NCI-H526 treated with DMSO at 0.1 percent for 48 hours (cell line): ENCODE data around the gene ANKMY1.

Source experiments
- DNase-seq: peaks from one replicate; lab custom pipeline; 2025; lab: John Stamatoyannopoulos, UW

The ANKMY1 gene

GRCh38 chr2:240581811-240582210 is 24.0 kb upstream of the ANKMY1 start:
- DNase-seq, result no peak

DNA sequence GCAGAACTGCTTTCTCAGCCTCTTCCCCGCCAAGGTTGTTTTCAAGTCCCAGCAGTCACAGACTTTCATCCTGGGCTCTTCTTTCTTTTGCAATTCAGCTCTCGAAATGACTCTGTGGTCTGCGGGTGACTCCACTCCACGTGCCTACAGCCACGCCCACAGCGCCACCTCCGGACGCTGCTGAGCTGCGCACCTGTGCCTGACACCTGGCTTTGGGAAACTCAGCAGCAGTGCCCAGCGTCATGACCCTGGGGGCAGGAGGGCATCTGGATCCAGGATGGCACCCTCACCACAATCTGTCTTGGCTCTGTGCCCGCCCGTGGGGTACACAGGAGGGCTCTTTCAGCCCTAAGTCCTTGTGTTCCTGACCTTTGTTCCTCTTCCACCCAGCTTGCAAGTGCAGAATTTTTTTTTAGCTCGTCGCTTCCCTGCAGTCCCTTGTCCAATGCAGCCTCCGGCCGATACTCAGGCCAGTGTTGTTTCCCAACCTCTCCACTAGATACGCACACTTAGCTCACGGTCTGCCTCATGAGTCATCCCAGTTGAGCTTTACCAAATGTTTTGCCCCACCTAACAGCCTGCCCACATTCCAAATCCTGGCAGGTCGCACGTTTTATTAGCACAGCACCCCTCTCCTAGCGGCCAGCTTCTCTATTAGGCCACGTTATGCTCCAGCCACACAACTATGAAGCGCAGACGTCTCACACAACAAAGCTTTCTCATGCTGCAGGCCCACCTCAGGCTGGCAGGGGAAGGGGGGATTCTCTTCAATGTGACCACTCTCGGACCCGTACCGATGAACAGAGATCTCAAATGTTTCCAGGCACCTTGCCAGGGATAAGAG is 22.2 kb upstream of the ANKMY1 start:
- DNase-seq, result no peak

DNA sequence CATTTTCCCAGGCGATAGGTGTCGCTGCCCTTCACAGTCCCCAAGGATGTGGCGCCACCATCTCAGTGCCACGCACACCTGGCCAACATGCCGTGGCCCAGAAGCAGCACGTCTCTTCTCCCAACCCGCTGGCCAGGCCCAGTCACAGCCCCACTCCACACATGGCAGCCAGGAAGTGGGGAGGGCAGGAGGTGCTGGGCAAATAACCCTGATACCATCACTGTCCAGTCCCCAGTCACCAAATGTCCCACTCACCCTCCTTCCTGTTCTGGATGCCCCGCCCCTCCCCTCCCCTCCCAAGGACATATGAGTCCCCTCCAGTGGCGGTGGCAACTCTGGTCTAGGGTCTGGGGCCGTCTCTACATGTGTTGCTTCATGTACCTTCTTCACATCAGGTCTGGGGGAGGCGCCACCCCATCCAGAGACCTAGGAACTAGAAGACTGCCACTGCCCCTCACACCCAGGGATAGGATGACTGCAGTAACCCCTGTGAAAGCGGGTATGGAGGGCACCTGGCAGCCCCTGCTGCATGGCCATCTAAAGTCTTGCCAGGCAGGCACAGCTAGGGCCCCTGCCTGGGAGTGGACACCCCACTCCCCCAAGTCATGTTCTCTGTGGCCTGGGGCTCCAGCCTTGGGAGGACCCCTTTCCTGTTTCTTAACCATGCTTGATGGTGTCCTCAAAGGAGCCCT is 21.4 kb upstream of the ANKMY1 start:
- DNase-seq, result no peak

GRCh38 chr2:240578488-240578887 is 20.7 kb upstream of the ANKMY1 start:
- DNase-seq, result no peak

DNA sequence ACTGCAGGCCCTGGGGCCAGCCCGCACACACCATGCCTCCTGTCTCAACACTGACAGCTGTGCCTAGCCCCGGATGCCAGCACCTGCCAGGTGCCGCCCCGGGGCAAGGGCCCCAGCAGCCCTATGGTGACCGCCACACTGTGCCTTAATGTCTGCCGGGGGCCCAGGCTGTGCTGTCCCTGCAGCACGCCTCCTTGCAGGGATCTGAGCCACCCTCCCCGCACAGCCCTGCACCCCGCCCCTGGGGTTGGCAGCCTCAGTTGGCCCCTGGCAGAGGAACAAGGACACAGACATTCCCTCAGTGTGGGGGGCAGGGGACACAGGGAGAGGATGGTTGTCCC is 20.3 kb upstream of the ANKMY1 start:
- DNase-seq, result no peak

DNA sequence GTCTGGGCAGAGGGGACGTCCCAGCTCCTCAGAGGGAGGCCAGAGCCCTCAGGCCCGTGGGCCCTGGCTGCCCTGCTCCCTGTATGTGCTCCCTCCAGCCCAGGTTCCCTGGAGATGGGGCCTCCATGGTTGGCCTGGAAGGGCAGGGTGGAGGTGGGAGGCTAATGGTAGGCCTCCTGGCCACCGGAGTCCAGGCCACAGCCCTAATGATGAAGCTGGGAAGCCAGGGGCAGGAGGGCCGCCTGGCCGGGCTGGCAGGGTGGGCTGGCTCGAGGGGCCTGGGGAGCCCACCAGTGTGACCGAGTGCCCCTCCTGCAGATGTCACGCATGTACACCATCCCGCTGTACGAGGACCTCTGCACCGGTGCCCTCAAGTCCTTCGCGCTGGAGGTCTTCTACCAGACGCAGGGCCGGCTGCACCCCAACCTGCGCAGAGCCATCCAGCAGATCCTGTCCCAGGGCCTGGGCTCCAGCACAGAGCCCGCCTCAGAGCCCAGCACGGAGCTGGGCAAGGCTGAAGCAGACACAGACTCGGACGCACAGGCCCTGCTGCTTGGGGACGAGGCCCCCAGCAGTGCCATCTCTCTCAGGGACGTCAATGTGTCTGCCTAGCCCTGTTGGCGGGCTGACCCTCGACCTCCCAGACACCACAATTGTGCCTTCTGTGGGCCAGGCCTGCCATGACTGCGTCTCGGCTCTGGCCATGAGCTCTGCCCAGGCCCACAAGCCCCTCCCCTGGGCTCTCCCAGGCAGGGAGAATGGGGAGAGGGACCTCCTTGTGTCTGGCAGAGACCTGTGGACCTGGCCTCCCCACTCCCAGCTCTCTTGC is 19.7 kb upstream of the ANKMY1 start:
- DNase-seq, result no peak

GRCh38 chr2:240576436-240577205 is 18.8 kb upstream of the ANKMY1 start:
- no peak for DNase-seq

DNA sequence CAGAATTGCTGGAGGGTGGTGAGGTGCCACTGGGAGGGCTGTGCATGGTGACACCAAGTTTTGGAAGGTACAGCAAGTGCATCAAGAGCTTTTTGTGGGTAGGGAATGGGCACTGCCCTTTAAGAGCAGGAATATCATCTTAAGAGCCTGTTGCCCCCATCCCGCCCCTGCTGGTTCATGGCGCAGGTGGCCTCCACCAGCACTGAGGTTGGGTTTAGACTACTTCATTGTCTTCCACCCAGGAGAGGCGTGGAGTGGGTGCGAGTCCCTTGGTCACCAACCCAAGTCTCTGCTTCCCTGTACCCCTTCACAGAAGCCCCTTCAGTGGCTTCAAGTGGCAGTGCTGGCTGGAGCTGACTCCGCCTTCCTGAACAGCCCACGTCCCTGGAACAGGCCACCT is 18.2 kb upstream of the ANKMY1 start:
- no peak for DNase-seq

DNA sequence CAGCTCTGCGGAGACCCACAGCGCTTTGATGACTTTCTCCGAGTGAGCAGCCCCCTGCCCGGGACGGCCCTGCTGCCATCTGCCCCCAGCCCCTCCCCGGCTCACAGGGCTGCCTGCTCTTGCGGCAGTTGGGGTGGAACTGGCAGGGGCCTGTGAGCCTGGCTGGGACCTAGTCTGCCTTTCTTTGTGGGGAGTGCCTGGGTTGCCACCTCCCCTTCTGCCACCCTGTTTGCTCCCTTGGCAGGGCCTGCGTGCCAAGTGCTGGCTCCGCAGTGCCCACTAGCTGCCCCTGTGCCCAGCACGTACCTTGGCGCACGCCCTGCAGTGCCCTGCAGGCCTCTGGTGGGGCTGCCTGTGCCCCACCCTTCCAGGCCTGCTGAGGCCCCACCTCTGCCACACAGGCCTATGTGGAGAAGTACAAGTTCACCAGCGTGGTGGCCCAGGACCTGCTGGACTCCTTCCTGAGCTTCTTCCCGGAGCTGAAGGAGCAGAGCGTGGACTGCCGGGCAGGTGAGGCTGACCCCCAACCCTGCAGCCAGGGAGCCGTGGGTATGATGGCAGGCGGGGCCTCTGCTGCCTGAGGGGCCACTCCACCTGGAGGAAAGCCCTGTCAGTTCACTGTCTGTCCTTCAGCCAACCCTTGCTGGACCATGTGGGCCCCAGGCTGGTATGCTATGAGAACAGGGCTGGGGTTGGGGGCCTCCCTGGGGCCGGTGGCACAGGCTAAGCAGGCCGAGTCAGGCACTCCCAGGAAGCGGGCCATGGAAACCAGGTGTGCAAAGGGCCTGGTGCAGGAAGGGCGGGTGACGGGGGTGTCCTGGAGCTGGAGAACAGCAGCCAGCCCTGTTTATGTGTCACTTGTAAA is 17.5 kb upstream of the ANKMY1 start:
- no peak for DNase-seq

DNA sequence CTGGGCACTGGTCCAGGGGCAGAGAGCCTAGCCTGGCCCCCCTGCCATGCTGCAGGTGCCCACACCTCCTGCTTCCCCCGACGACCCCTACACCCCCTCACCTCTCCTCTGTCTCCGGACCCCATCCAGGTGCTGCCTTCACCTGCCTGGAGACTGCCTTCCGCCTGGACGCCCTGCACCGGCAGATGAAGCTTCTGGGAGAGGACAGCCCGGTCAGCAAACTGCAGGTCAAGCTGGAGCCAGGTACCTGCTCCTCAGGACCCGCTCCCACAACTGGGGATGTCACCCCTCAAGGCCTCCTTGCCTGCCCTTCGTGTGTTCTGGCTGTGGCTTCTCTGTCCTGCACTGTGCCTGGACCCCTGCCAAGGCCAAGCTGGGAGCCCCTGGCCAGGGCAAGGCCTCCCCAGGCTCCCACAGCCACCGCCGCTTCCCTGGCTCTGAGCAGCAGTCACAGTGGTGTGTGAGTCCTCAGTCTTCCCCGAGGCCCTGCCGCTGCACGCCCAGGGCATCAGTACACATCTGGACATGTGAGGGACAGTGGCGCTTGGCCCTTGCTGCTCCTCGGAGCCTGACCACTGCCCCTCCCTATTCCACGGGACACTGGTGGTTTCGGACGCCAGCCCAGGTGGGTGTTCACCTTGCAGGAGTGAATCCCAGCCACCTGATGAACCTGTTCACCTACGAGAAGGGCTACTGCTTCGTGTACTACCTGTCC is 16.8 kb upstream of the ANKMY1 start:
- no peak for DNase-seq

DNA sequence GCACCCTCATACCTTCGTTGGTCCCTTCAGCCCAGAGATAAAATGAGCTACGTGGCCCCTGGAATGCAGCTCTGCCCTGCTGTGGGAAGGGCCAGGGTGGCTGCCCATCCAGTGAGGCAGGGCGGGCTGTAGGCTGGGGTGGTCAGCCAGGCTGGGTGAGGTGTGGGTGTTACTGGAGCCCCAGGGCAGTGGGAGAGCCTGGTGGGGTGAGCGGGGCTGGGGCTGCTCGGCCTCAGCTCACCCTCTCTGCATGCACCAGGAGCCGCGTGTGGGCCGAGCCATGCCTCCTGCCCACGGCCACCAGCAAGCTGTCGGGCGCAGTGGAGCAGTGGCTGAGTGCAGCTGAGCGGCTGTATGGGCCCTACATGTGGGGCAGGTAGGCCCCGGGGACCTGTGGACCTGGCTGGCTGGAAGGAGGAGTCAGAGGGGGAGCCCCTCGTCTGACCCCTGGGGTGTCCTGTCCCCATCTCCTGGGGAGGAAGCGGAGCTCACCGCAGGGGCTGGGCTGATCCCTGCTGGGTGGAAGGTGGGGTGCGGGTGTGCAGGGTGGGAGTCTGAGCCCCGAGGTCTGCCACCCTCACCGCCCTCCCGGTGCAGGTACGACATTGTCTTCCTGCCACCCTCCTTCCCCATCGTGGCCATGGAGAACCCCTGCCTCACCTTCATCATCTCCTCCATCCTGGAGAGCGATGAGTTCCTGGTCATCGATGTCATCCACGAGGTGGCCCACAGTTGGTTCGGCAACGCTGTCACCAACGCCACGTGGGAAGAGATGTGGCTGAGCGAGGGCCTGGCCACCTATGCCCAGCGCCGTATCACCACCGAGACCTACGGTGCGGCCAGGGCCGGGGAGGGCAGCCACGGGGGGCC is 16.0 kb upstream of the ANKMY1 start:
- DNase-seq, result no peak

DNA sequence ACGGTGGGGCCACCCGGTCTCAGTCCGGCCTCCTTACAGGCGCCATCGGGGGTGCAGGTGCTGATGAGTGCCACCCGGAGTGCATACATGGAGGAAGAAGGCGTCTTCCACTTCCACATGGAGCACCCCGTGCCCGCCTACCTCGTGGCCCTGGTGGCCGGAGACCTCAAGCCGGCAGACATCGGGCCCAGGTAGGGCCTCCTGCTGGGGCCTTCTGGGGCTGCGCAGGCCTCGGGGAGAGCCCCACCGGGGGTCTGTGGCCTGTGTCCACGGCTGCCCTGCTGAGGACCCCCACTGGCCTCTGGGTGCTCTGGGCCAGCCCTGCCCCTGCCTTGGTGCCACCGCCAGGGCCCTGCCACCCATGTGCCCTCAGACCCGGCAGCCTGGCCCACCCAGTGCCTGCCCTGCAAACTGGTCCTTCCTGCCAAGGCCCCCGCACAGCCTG is 15.3 kb upstream of the ANKMY1 start:
- no peak for DNase-seq

DNA sequence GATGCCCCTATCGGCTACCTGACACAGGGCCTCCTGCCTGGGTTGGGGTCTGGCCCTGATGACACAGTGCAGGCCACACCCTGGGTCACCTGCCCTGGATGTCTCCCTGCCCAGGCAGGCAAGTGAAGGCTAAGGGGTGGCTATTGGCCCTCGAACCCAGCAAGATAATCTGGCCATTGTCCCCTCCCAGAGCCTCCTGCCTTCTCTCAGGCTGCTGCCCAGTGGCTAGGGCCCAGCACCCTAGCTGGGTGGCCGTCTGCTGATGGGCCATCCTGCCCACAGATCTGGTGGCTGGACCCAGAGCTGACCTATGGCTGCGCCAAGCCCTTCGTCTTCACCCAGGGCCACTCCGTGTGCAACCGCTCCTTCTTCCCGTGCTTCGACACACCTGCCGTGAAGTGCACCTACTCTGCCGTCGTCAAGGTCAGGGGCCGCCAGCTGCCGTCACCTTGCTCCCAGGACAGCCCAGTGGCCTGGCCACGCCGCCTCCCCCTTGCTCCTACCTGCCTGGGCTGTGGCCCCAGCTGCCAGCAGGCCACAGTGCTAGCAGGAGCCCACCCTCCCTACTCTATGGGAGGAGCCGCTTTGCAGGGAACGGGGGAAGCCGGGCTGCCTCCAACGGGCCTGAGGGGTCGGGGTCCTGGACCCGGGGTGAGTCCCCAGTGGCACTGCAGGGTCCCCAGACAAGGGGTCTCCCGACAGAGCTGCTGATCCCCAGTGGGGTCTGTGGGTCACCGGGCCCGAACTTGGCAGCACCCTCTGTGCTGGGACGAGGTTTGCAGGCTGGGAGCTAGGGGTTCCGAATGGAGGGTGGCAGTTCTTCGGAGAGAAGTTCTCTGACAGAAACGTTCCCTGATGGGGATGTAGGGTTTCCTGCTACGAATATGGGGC is 14.6 kb upstream of the ANKMY1 start:
- DNase-seq, result no peak

- no peak for DNase-seq
These were observed 13.7 kb upstream of the ANKMY1 start for GRCh38 chr2:240571314-240571973.

DNA sequence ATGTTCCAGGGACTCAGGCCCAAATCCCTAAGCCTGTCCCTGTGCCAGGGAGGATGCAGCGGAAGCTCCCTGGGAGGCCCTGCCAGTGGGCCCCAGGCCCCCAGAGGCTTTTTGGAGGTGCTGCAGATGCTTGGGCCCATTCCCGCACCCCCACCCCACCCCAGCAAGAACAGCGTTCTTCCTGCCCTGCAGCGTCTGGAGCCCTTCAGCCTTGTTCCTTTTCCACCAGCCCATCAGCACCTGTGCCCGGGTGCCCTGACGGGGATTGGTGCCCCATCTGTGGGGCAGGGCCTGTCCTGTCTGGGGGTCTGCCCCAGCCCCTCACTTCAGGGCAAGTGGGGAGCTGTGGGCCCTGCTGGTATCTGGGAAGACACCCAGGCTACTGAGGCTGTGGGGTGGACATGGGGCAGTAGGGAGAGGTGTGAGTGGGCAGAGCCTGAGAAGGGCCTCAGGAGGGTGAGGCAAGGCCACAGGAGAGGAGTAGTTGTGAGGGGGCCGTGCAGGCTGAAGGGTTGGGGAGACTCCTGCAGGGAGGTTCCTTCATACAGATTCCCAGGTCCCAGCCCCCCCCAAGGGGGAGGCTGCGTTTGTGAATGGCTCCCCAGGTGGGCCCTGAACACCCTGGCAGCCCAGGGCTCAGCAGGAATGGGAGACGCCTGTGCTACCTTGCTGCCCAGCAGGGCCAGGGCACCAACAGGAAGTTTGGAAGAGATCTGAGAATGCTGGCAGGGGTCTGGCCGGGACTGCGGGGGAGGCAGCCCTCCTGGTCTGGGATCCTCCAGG is 12.9 kb upstream of the ANKMY1 start:
- DNase-seq, result no peak

DNA sequence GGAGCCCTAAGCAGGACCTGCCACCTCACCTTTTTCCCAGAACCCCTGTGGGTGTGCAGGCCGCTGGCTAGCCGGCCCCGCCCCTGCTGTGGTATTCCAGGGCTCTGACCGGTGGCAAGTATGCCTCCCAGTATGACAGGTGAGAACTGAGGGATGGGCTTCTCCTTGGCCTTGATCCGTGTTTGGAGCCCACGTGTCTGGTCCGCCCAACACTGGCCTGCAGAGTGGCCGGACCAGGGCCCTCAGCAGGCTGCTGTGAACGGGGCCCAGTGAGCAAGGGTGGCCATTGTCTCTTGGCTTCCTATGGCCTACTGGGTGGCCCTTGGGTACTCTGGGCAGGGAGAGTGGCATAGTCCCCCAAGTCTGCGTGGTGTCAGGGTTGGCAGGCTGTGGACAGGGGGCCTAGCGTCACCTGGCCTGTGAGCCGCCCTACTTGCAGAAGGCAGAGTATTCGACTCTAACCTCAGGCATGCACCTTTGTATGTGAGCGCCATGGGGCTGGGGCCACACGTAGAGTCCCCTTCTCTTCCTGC is 12.3 kb upstream of the ANKMY1 start:
- DNase-seq, result no peak

GRCh38 chr2:240569523-240569997 is 11.8 kb upstream of the ANKMY1 start:
- DNase-seq, result no peak
